ENCODE measurements around the gene DYRK3.
"Not testable (repeated sequence)": the region's sequence is repeated elsewhere in the genome, so short reads cannot be mapped to it uniquely, and the experiment has no call there.

DYRK3 gene

DNA sequence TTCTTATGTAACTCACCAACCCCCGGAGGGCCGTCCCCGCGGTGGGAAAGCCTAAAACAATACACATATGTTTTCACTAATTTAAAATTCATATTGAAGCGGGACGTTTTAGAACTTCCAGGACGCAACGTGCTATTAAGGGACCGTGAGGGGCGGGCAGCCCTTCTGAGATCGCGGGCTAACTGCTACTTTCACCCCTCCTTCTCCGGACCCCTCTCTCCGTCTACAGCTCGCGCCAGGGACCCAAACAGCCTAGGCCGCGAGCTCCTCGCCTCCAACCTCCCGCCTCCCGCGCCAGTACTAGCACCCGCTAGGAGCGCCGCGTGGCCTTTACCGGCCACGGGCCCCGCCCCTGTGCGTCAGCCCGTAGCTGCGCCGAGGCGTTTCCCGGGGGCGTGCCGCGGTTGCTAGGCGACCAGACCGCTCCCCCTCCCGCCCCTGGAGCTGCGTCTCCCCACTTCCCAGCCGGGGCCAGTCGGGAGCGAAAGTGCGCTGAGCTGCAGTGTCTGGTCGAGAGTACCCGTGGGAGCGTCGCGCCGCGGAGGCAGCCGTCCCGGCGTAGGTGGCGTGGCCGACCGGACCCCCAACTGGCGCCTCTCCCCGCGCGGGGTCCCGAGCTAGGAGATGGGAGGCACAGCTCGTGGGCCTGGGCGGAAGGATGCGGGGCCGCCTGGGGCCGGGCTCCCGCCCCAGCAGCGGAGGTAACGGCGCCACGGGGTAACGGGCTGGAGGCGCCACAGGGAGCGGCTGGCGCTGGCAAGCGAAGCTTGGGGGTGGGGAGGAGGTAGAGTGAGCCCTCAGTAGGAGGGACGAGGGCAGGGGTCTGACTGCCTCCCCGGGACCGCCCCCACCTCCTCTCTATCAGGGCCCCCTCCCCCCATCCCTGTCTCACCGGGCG lies at the start of gene DYRK3:
Gene DYRK3 (plus strand): TSS at position 457 of the 898 bp plus-strand sequence. CDS start 168 bp downstream, at position 625.
- peak; percentile 97 for DNase-seq

DNA sequence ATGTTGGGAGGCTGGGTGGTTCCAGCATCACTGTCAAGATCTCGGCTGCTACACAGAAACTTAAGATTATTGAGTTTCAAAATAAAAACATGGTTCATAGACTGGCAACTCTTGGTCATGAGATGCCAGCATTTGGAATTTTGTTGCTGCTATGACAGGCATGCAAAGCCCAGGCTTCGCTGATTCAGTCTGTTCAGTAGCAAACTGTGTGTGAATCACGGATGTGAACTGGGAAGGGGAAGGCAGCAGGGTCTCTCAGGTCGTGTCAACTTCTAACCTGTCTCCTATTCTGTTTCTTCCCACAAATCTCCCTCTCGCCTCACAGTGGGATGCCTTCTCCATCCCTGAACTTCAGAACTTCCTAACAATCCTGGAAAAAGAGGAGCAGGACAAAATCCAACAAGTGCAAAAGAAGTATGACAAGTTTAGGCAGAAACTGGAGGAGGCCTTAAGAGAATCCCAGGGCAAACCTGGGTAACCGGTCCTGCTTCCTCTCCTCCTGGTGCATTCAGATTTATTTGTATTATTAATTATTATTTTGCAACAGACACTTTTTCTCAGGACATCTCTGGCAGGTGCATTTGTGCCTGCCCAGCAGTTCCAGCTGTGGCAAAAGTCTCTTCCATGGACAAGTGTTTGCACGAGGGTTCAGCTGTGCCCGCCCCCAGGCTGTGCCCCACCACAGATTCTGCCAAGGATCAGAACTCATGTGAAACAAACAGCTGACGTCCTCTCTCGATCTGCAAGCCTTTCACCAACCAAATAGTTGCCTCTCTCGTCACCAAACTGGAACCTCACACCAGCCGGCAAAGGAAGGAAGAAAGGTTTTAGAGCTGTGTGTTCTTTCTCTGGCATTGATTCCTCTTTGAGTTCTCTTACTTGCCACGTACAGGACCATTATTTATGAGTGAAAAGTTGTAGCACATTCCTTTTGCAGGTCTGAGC lies 48.6 kb upstream of the DYRK3 start:
- DNase-seq = no peak

DNA sequence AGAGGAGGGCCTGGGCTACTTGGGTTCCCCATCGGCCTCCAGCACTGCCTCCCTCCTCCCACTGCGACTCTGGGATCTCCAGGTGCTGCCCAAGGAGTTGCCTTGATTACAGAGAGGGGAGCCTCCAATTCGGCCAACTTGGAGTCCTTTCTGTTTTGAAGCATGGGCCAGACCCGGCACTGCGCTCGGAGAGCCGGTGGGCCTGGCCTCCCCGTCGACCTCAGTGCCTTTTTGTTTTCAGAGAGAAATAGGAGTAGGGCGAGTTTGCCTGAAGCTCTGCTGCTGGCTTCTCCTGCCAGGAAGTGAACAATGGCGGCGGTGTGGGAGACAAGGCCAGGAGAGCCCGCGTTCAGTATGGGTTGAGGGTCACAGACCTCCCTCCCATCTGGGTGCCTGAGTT lies 47.4 kb upstream of the DYRK3 start:
- no peak for DNase-seq

- DNase-seq = no peak
Measured at GRCh38 chr1:206588492-206588891, 46.8 kb upstream of the DYRK3 start.

- no peak for DNase-seq
Measured at GRCh38 chr1:206589206-206589605, 46.1 kb upstream of the DYRK3 start.

GRCh38 chr1:206590025-206590758 lies 45.1 kb upstream of the DYRK3 start:
- no peak for DNase-seq

DNA sequence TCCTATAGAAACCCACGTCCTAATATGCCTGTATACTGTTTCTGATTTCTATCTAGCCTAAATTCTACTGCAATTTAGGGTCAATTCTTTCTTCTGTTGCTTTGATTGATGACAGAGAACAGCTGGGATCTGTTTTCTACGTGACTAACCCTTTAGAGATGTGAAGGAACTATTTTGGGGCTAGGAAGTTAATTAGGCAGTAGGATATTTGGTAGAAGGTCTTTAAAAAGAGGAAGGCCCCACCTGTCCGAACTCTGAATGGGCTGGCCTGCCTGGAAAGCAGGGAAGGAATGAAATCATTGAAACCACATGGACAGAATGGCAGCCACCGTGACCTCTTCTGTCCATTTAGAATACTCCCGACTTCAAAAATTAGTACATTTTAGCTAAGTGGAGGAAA lies 44.1 kb upstream of the DYRK3 start:
- DNase-seq = no peak

DNA sequence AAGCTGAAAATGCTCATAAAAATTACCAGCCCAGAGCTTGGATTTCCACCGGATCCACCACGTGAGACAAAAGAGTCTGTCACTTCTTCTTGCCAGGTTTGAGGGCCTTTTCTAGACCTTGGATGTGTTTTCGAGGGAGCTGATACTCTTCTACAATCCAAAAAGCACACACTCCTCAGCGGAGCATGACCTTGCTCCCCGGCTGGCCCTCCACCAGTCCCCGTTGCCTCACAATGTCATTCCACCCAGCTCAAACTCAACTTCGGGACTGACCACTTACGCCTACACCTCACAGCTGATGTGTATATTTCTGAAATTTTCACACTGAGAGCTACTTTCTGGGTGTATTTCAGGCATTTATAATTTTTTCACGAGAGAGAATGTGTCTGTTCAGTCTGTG lies 43.6 kb upstream of the DYRK3 start:
- DNase-seq = no peak

GRCh38 chr1:206593351-206593925 lies 41.9 kb upstream of the DYRK3 start:
- DNase-seq = no peak

- no peak for DNase-seq
Measured at GRCh38 chr1:206595581-206596318, 39.6 kb upstream of the DYRK3 start.

GRCh38 chr1:206596319-206596666 lies 39.0 kb upstream of the DYRK3 start:
- DNase-seq = no peak

DNA sequence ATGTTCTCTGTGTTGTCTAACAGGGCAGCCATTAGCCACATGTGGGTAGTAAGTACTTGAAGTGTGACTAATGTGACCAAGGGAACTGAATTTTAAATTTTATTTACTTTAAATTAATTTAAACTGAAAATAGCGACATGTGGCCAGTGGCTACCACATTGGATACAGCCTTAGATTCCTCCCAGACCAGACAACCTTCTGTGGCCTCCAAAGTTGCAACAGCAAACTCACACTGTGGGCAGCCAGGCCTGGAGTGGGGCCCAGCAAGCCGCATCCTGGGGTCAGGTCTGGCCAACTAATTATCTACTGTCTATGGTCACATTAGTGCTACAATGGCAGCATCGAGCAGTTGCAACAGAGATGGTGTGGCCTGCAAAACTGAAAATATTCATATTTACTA lies 34.8 kb upstream of the DYRK3 start:
- no peak for DNase-seq

GRCh38 chr1:206604861-206605260 lies 30.5 kb upstream of the DYRK3 start:
- DNase-seq = no peak

DNA sequence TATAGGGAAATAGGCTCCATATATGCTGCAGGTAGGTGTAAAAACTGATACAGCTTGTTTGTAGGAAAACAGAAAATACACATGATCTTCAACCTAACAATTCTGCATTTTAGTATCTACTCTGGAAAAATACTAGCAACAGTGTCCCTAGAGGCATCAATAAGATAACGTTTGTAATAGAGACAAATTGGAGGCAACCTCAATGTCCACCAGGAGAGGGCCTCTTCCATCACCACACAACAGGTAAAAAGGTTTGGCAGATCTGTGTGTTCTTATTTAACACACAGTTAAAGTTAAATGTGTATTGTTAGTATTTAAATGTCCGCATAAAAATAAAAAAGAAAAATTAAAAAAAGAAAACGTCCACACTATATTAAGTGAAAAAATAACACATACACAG lies 28.5 kb upstream of the DYRK3 start:
- peak; percentile 13 for DNase-seq

GRCh38 chr1:206608108-206608698 lies 27.1 kb upstream of the DYRK3 start:
- DNase-seq = peak; percentile 47

- DNase-seq = no peak
Measured at GRCh38 chr1:206609229-206609991, 25.9 kb upstream of the DYRK3 start.

DNA sequence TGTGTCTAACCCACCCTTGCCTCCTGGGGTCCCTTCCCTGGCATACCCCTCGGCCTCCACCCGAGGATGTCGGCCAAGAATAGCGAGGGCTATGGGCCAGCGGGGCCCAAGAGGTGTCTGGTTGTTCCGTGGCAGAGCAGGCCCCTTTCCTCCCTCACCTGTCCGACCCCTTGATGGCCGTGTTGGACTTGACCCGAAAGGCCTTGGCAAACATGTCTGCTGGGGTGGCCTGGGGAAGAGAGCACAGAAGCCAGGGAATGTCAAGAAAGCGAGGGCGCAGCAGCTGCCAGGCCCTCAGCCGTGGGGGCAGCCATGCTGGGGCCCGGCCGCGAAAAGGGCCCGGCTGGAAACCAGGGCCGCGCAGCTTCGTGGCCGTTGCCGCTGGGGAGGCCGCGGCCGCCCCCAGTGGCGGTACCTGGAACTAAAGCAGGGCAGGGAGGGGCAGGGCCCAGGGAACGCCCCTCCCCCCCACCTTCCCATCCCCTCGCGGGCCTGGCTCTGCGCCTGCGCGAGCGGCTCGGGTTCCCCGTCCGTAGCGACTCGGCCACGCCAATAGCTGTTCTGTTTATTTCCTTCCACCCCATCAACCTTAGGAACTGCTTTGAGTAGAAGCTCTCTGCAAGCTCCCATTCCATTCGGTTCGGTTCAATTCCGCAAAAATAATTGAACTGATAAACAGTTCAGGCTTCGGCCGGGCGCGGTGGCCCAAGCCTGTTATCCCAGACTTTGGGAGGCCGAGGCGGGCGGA lies 23.0 kb upstream of the DYRK3 start, which contains the start of gene EIF2D:
Gene EIF2D (minus strand): TSS at position 337 of the 748 bp plus-strand sequence. CDS start 123 bp downstream, at position 214.
- DNase-seq = peak; percentile 99

- DNase-seq = not testable (repeated sequence)
Measured at GRCh38 chr1:206626396-206626795, 8.9 kb upstream of the DYRK3 start.

DNA sequence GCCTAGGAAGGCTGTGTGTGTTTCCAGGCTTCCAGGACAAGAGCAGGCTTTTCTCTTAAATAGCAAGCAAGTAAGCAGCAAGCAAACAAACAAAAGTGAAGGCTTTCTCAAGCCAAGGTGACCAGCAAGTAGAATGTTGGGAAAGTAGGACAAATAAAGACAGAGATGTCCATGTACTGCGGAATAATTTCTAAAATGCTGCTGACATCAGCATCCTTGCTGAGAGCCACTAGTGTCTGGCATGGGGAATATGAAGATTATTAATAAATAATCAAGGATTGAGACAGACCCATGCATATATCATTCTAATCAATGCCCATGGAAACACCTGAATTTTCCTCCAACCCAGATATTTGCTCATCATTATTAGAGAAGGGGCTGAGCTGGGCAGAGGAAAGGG lies 6.4 kb upstream of the DYRK3 start:
- no peak for DNase-seq

DNA sequence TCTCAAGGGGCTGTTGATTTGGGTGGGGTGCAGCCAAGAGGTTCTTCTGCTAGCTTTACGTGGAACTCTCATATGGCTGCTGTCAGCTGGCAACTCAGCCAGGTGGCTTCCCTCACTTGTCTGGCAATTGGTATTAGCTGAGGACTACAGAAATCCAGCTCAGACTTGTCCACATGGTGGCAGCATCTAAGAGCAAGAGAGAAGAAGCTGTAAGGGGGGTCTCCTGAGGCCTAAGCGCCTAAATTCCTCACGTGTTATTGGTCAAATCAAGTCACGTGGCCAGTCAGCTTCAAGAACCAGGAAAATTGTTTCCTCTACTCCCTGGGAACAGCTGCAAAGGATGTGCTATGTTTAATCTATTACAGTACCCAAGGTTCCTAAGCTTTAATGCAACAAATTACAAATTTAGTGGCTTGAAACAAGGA lies 4.2 kb upstream of the DYRK3 start:
- peak; percentile 95 for DNase-seq
